Left ventricle myocardium inferior (tissue), 1 donor: ENCODE results near the gene STAT5A. TPM values are rescaled to one million over a fixed set of nuclear protein-coding genes. Genes with fewer than 3 reads are reported as not detected.
A peak's percentile ranks its signal among the peaks of the same experiment; 100 is the strongest.

ENCODE experiments used
- DNase-seq: peaks from one replicate; pipeline ENCODE4 v3.0.0-alpha.2; 2020
- H3K27ac ChIP-seq: fragments of 200-600 bp; replicated peaks from 2 replicates; pipeline ENCODE4 v1.8.0; 2021
- H3K27me3 ChIP-seq: fragments of 200-600 bp; 2 replicates; pipeline ENCODE4 v1.8.0; 2021; ENCODE audit warnings: low read depth
- H3K36me3 ChIP-seq: fragments of 200-600 bp; 2 replicates; pipeline ENCODE4 v1.8.0; 2021
- H3K4me1 ChIP-seq: fragments of 200-600 bp; 2 replicates; pipeline ENCODE4 v1.8.0; 2021
- H3K4me3 ChIP-seq: fragments of 200-600 bp; 2 replicates; pipeline ENCODE4 v1.8.0; 2021; ENCODE audit warnings: mild to moderate bottlenecking, moderate library complexity
- H3K9me3 ChIP-seq: fragments of 200-600 bp; replicated peaks from 2 replicates; pipeline ENCODE4 v1.8.0; 2021
- intact Hi-C: fragments of 100-400 bp; cut with micrococcal nuclease; formaldehyde crosslinking; loops from one replicate; pipeline ENCODE4 v1.11.0; 2022
- total RNA-seq: library from RNA; stranded (reverse); fragmentation: NEBNext Ultra II Directional; extraction: Animal tissue kit (Norgen Biotek cat#: 25700); gene quantifications from one replicate; pipeline ENCODE4 v1.2.1, GENCODE V29; 2021
- TF ChIP-seq, protein P1 (sequence below): fragments of 200-600 bp; IDR thresholded peaks from 2 replicates; pipeline ENCODE4 v1.8.0; 2021; ENCODE audit warnings: antibody characterized with exemption, mild to moderate bottlenecking, borderline replicate concordance
- donor health status: DM: no; HTN: yes; CAD: no; lungs with severe emphysema.

The STAT5A gene
- total RNA-seq, 1 donor from 2014 or later, result 16.7 TPM

DNA sequence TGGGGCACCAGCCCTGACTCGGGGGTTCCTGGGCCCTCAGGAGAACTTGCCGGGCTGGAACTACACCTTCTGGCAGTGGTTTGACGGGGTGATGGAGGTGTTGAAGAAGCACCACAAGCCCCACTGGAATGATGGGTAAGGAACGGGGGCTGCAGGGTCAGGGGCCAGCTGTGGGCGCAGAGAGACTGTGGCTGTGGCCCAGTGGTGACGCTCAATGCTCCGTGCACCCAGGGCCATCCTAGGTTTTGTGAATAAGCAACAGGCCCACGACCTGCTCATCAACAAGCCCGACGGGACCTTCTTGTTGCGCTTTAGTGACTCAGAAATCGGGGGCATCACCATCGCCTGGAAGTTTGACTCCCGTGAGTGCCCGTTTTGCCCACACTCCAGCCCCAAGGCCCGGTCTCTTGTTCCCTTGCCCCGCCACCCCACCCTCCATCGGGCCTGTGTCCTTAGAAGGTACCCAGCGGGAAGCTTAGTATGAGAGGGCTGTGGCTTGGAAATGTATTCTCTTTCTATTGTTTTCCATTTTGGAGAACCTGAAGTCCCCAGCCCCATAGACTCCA is 19.1 kb downstream of the STAT5A start:
- intact Hi-C loops, result no loop called here
- peaks cover 62% of the 10 kb centered on the region for H3K36me3 ChIP-seq
- no peak overlapping the region for H3K4me3 ChIP-seq
- DNase-seq, result no peak
- TF ChIP-seq, protein P1, sequence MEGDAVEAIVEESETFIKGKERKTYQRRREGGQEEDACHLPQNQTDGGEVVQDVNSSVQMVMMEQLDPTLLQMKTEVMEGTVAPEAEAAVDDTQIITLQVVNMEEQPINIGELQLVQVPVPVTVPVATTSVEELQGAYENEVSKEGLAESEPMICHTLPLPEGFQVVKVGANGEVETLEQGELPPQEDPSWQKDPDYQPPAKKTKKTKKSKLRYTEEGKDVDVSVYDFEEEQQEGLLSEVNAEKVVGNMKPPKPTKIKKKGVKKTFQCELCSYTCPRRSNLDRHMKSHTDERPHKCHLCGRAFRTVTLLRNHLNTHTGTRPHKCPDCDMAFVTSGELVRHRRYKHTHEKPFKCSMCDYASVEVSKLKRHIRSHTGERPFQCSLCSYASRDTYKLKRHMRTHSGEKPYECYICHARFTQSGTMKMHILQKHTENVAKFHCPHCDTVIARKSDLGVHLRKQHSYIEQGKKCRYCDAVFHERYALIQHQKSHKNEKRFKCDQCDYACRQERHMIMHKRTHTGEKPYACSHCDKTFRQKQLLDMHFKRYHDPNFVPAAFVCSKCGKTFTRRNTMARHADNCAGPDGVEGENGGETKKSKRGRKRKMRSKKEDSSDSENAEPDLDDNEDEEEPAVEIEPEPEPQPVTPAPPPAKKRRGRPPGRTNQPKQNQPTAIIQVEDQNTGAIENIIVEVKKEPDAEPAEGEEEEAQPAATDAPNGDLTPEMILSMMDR, result no peak
- no peaks in the 10 kb centered on the region for H3K27me3 ChIP-seq
- no peaks in the 10 kb centered on the region for H3K9me3 ChIP-seq
- H3K4me1 ChIP-seq, result peaks cover 28% of the 10 kb centered on the region
- no peak overlapping the region for H3K27ac ChIP-seq

DNA sequence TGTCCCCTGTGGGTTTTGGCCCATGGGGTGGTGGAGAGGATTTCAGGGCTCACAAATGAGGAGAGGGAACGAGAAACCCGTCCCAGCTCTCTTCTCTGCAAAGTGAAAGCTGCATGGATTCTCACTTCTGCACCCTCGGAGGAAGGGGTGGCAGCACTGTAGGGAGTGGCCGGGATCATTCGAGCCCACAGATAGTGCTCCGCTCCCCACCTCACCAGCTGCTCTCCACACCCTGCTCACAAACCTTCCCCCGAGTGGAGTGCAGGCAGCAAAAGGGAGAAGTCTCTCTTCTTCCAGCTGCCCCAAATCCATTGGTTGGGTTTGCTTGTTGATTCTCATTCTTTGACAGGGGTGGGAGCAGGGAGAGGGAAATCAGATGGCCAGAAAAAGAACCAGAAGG is 20.1 kb downstream of the STAT5A start:
- no peaks in the 10 kb centered on the region for H3K27me3 ChIP-seq
- TF ChIP-seq, protein P1, result no peak
- H3K4me3 ChIP-seq, result no peak overlapping the region
- intact Hi-C loops, result no loop called here
- no peaks in the 10 kb centered on the region for H3K9me3 ChIP-seq
- peaks cover 62% of the 10 kb centered on the region for H3K36me3 ChIP-seq
- DNase-seq, result no peak
- peaks cover 38% of the 10 kb centered on the region for H3K4me1 ChIP-seq
- no peak overlapping the region for H3K27ac ChIP-seq

DNA sequence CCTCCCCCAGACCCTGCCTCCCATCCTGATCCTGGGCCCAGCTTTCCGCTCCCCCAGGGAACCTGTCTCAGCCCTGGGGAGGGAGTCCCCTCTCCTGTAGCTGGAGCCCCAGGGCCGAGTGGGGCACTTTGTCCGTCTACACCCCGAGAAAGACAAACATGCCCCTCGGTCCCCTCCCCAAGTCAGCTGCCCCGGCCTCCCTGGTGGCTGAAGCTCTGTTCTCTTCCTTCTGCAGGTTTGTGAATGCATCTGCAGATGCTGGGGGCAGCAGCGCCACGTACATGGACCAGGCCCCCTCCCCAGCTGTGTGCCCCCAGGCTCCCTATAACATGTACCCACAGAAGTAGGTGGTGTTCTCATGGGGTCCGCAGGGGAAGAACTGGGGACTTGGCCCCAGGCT is 20.8 kb downstream of the STAT5A start:
- Histone ChIP-seq H3K27ac (peak overlapping the region; percentile 88), H3K36me3 (peaks cover 63% of the 10 kb centered on the region), H3K4me3 (no peak overlapping the region), H3K9me3 (no peaks in the 10 kb centered on the region), H3K27me3 (no peaks in the 10 kb centered on the region), H3K4me1 (peaks cover 45% of the 10 kb centered on the region)
- intact Hi-C loops, result no loop called here
- DNase-seq, result no peak
- TF ChIP-seq, protein P1, result no peak

DNA sequence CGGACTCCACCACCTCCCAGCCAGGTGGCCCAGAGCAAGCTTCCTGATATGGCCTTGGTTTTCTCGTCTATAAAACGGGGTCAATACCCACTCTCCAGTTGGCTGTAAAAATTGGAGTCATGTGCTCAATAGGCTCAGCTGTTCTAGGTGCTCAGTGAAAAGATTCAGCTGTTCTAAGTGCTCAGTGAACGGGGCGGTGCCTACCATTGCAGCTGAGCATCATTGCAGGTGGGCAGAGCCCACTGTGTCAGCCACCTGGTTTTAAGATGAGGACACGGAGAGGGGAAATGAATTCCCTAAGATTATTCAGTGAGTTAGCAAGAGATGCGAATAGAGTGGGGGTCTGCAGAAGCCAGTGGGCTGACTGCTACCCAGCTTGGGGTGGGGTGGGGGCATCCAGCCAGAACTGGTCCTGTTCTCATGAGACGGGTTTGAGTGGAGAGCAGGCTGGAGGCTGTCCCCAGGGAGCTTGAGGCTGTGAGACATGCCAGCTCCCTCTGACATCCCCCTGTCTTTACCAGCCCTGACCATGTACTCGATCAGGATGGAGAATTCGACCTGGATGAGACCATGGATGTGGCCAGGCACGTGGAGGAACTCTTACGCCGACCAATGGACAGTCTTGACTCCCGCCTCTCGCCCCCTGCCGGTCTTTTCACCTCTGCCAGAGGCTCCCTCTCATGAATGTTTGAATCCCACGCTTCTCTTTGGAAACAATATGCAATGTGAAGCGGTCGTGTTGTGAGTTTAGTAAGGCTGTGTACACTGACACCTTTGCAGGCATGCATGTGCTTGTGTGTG is 21.9 kb downstream of the STAT5A start:
- H3K27me3 ChIP-seq, result no peaks in the 10 kb centered on the region
- H3K27ac ChIP-seq, result peak overlapping the region; percentile 88
- H3K9me3 ChIP-seq, result no peaks in the 10 kb centered on the region
- no peak for DNase-seq
- H3K36me3 ChIP-seq, result peaks cover 63% of the 10 kb centered on the region
- intact Hi-C loops, result no loop called here
- no peak overlapping the region for H3K4me3 ChIP-seq
- H3K4me1 ChIP-seq, result peaks cover 54% of the 10 kb centered on the region
- TF ChIP-seq, protein P1, result no peak

DNA sequence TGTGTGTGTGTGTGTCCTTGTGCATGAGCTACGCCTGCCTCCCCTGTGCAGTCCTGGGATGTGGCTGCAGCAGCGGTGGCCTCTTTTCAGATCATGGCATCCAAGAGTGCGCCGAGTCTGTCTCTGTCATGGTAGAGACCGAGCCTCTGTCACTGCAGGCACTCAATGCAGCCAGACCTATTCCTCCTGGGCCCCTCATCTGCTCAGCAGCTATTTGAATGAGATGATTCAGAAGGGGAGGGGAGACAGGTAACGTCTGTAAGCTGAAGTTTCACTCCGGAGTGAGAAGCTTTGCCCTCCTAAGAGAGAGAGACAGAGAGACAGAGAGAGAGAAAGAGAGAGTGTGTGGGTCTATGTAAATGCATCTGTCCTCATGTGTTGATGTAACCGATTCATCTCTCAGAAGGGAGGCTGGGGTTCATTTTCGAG is 22.5 kb downstream of the STAT5A start:
- Histone ChIP-seq H3K27ac (peak overlapping the region; percentile 88), H3K4me3 (no peak overlapping the region), H3K36me3 (peaks cover 65% of the 10 kb centered on the region), H3K9me3 (no peaks in the 10 kb centered on the region), H3K4me1 (peaks cover 54% of the 10 kb centered on the region), H3K27me3 (no peaks in the 10 kb centered on the region)
- TF ChIP-seq, protein P1, result no peak
- intact Hi-C loops, result no loop called here
- DNase-seq, result no peak
